K562 (cell line): ENCODE measurements around the gene PSMC3IP. TPM values are rescaled to one million over a fixed set of nuclear protein-coding genes. Genes with fewer than 3 reads are reported as not detected.

Experiments used
- CEBPB ChIP-seq: fragments of 450-650 bp; IDR thresholded peaks from 2 replicates; pipeline ENCODE4 v1.6.1; 2016; ENCODE audit warnings: missing genetic modification characterization, missing compliant biosample characterization
- ESRRA ChIP-seq: fragments of 450-650 bp; IDR thresholded peaks from 2 replicates; pipeline ENCODE4 v1.6.1; 2014; ENCODE audit warnings: low read depth, mild to moderate bottlenecking, moderate library complexity, borderline replicate concordance
- MAZ ChIP-seq, 2 experiments: fragments of 450-650 bp in 1 of 2; sonication (generic) in 1 of 2; formaldehyde crosslinking; IDR thresholded peaks in 1 of 2; conservative IDR thresholded peaks in 1 of 2; 2 replicates each; pipeline versions ENCODE4 v1.4.0 to v1.5.0; 2020; ENCODE audit warnings: mild to moderate bottlenecking in 1 of 2, missing genetic modification reagents in 1 of 2
- MCM5 ChIP-seq: fragments of 450-650 bp; IDR thresholded peaks from 2 replicates; pipeline ENCODE4 v1.6.1; 2016; ENCODE audit warnings: low read depth
- PHF20 ChIP-seq: fragments of 450-650 bp; IDR thresholded peaks from 2 replicates; pipeline ENCODE4 v1.6.1; 2018; ENCODE audit not compliant: partially characterized antibody
- PHF8 ChIP-seq: fragments of 200-600 bp; sonication (generic); IDR thresholded peaks from 2 replicates; pipeline ENCODE4 v1.6.1; 2012; ENCODE audit warnings: mixed run types, mild to moderate bottlenecking, inconsistent platforms, low read length, moderate library complexity, borderline replicate concordance
- POLR2G ChIP-seq: fragments of 200-400 bp; formaldehyde crosslinking; IDR thresholded peaks from 2 replicates; pipeline ENCODE4 v1.6.1; 2017; ENCODE audit warnings: low read depth, mild to moderate bottlenecking, antibody characterized with exemption, low read length, moderate library complexity
- TFAP4 ChIP-seq: sonication (generic); formaldehyde crosslinking; IDR thresholded peaks from 2 replicates; pipeline ENCODE4 v1.8.0; 2022; ENCODE audit warnings: missing genetic modification reagents, mild to moderate bottlenecking, moderate library complexity, borderline replicate concordance
- ZNF384 ChIP-seq: IDR thresholded peaks from 2 replicates; pipeline ENCODE4 v1.6.1; 2012; ENCODE audit warnings: low read depth, low read length, improper control_type of control experiment
- polyA plus RNA-seq, 8 experiments: library from polyadenylated mRNA; depleted of rRNA in 4 of 8; stranded (reverse) in 5 of 8; unstranded in 3 of 8; fragments of >200 nt; fragmentation: Nextera tagmentation in 2 of 8; fragmentation: Illumina TruSeq in 1 of 8; extraction: Ambion mirVana in 2 of 8; extraction: Trizol in 1 of 8; gene quantifications; 2 replicates each; pipeline versions ENCODE4 v1.2.1 to v1.2.3, GENCODE V29; 2011 to 2014; ENCODE audit warnings: inconsistent platforms in 1 of 8, missing spikeins in 1 of 8
- total RNA-seq, 7 experiments: library from RNA; depleted of rRNA in 6 of 7; stranded (reverse); fragments of >200 nt in 6 of 7; fragmentation: Illumina TruSeq in 2 of 7; extraction: Trizol in 2 of 7; gene quantifications; 2 replicates each; pipeline versions ENCODE4 v1.2.1 to v1.2.3, GENCODE V29; 2011 to 2021; ENCODE audit warnings: low replicate concordance in 1 of 7
- TF ChIP-seq, protein P1 (sequence below): fragments of 450-650 bp; conservative IDR thresholded peaks from 2 replicates; pipeline ENCODE4 v1.6.1; 2016; ENCODE audit warnings: missing genetic modification characterization, low read depth, mild to moderate bottlenecking, missing compliant biosample characterization, moderate library complexity
- TF ChIP-seq, protein P2 (sequence below), 2 experiments: IDR thresholded peaks; 2 replicates each; pipeline ENCODE4 v1.6.1; 2012; ENCODE audit warnings: improper control_type of control experiment in 2 of 2, low read depth in 2 of 2, low read length in 2 of 2, borderline replicate concordance in 1 of 2
- TF ChIP-seq, protein P3 (sequence below): sonication (generic); formaldehyde crosslinking; IDR thresholded peaks from 2 replicates; pipeline ENCODE4 v1.8.1; 2023; ENCODE audit warnings: mild to moderate bottlenecking, missing genetic modification reagents
- TF ChIP-seq, protein P4 (sequence below): fragments of 200-400 bp; formaldehyde crosslinking; IDR thresholded peaks from 2 replicates; pipeline ENCODE4 v1.6.1; 2017; ENCODE audit warnings: mild to moderate bottlenecking, low read depth, low read length, moderate library complexity

Gene PSMC3IP
- total and polyA plus RNA-seq, 9 of the 15 experiments (the other 6 are each of a cell fraction or from before 2014, with no cell fraction given): 13.8 to 65.6 (median 32.8) TPM

DNA sequence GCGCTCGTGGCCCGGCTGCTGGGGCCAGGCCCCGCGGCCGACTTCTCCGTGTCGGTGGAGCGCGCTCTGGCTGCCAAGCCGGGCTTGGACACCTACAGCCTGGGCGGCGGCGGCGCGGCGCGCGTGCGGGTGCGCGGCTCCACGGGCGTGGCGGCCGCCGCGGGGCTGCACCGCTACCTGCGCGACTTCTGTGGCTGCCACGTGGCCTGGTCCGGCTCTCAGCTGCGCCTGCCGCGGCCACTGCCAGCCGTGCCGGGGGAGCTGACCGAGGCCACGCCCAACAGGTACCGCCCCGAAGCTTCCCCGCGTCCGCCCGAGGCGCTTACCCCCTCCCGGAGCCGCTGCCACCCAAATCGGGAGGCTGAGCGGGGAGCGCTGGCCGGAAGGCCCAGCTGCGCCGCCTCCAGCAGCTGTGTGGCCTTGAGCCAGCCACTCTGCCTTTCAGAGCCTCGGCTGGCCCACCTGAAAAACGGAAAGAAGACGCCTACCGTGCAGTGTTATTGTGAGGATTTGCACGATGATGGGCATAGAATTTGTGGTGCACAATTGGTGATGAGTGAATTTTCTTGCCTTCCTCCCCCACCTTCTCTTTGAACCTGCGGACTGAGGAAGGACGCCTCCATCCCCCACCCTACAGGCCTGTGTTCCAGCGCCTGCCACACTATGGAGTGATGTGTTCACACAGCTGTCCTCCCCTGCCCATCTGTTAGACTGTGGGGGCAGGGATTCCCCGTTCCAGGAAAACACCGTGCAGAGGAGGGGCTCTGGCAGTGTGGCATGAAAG, 41.0 kb downstream of the PSMC3IP start (continued):
- TF ChIP-seq, protein P1, sequence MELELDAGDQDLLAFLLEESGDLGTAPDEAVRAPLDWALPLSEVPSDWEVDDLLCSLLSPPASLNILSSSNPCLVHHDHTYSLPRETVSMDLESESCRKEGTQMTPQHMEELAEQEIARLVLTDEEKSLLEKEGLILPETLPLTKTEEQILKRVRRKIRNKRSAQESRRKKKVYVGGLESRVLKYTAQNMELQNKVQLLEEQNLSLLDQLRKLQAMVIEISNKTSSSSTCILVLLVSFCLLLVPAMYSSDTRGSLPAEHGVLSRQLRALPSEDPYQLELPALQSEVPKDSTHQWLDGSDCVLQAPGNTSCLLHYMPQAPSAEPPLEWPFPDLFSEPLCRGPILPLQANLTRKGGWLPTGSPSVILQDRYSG (tag): no peak; the same call in 1 of the 2 replicates
- peak; percentile 48 to 80 for TF ChIP-seq MAZ (CRISPR knock-in tag; conservative IDR thresholded peaks at IDR 0.05 in 1 of 2, IDR thresholded peaks at IDR 0.05 in 1 of 2)
- peak; percentile 32 for TF ChIP-seq PHF20
- TF ChIP-seq MCM5: no peak
- TF ChIP-seq ZNF384: no peak
- TF ChIP-seq, protein P2, sequence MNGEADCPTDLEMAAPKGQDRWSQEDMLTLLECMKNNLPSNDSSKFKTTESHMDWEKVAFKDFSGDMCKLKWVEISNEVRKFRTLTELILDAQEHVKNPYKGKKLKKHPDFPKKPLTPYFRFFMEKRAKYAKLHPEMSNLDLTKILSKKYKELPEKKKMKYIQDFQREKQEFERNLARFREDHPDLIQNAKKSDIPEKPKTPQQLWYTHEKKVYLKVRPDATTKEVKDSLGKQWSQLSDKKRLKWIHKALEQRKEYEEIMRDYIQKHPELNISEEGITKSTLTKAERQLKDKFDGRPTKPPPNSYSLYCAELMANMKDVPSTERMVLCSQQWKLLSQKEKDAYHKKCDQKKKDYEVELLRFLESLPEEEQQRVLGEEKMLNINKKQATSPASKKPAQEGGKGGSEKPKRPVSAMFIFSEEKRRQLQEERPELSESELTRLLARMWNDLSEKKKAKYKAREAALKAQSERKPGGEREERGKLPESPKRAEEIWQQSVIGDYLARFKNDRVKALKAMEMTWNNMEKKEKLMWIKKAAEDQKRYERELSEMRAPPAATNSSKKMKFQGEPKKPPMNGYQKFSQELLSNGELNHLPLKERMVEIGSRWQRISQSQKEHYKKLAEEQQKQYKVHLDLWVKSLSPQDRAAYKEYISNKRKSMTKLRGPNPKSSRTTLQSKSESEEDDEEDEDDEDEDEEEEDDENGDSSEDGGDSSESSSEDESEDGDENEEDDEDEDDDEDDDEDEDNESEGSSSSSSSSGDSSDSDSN (IDR thresholded peaks at IDR 0.05; ENCODE audit: borderline replicate concordance in 1 of 2, low read depth in 2 of 2, low read length in 2 of 2): peak; percentile 60 to 90; a peak in 3 of 4 replicates
- TF ChIP-seq, protein P3, sequence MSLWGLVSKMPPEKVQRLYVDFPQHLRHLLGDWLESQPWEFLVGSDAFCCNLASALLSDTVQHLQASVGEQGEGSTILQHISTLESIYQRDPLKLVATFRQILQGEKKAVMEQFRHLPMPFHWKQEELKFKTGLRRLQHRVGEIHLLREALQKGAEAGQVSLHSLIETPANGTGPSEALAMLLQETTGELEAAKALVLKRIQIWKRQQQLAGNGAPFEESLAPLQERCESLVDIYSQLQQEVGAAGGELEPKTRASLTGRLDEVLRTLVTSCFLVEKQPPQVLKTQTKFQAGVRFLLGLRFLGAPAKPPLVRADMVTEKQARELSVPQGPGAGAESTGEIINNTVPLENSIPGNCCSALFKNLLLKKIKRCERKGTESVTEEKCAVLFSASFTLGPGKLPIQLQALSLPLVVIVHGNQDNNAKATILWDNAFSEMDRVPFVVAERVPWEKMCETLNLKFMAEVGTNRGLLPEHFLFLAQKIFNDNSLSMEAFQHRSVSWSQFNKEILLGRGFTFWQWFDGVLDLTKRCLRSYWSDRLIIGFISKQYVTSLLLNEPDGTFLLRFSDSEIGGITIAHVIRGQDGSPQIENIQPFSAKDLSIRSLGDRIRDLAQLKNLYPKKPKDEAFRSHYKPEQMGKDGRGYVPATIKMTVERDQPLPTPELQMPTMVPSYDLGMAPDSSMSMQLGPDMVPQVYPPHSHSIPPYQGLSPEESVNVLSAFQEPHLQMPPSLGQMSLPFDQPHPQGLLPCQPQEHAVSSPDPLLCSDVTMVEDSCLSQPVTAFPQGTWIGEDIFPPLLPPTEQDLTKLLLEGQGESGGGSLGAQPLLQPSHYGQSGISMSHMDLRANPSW (CRISPR knock-in tag): 0 out of 2 replicates have a peak, but pooled peaks have one; percentile 17
- TF ChIP-seq, protein P4, sequence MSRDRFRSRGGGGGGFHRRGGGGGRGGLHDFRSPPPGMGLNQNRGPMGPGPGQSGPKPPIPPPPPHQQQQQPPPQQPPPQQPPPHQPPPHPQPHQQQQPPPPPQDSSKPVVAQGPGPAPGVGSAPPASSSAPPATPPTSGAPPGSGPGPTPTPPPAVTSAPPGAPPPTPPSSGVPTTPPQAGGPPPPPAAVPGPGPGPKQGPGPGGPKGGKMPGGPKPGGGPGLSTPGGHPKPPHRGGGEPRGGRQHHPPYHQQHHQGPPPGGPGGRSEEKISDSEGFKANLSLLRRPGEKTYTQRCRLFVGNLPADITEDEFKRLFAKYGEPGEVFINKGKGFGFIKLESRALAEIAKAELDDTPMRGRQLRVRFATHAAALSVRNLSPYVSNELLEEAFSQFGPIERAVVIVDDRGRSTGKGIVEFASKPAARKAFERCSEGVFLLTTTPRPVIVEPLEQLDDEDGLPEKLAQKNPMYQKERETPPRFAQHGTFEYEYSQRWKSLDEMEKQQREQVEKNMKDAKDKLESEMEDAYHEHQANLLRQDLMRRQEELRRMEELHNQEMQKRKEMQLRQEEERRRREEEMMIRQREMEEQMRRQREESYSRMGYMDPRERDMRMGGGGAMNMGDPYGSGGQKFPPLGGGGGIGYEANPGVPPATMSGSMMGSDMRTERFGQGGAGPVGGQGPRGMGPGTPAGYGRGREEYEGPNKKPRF: no peak
- peak; percentile 76 for TF ChIP-seq POLR2G
- peak; percentile 61; the same call in 1 of the 2 replicates for TF ChIP-seq PHF8
- TF ChIP-seq ESRRA: peak; percentile 34; the same call in 1 of the 2 replicates
- TF ChIP-seq TFAP4 (CRISPR knock-in tag): peak; percentile 92
- TF ChIP-seq CEBPB (tag): no peak
